Nephron progenitor cell (in vitro differentiated cells): ENCODE data around the gene FAM180A.

ENCODE experiments used
- DNase-seq: peaks from one replicate; pipeline ENCODE4 v3.0.0; 2021
- H3K27ac Mint-ChIP-seq: 2 replicates; pipeline ENCODE4 v1.8.0; 2021; ENCODE audit warnings: mild to moderate bottlenecking, moderate library complexity, mixed read lengths
- H3K27me3 Mint-ChIP-seq: 2 replicates; pipeline ENCODE4 v1.8.0; 2021; ENCODE audit warnings: mild to moderate bottlenecking, low read depth, mixed read lengths; ENCODE audit not compliant: poor library complexity
- H3K36me3 Mint-ChIP-seq: 2 replicates; pipeline ENCODE4 v1.8.0; 2021; ENCODE audit warnings: low read depth, mixed read lengths
- H3K4me1 Mint-ChIP-seq: 2 replicates; pipeline ENCODE4 v1.8.0; 2021; ENCODE audit warnings: mixed read lengths
- H3K4me3 Mint-ChIP-seq: 2 replicates; pipeline ENCODE4 v1.8.0; 2021; ENCODE audit warnings: mild to moderate bottlenecking, moderate library complexity, mixed read lengths
- H3K9me3 Mint-ChIP-seq: 2 replicates; pipeline ENCODE4 v1.8.0; 2021; ENCODE audit warnings: mild to moderate bottlenecking, moderate library complexity, mixed read lengths
- CTCF ChIP-seq: fragments of 200-600 bp; sonication (generic); IDR thresholded peaks from 2 replicates; pipeline ENCODE4 v1.5.0; 2021; ENCODE audit warnings: antibody characterized with exemption

Gene FAM180A

GRCh38 chr7:135748770-135749169 lies at the start of gene FAM180A:
Gene FAM180A (minus strand): TSS chr7:135748813. CDS start chr7:135748580, 233 bp downstream.
- no peak for DNase-seq
- H3K27me3 Mint-ChIP-seq: peaks cover 3% of the 10 kb centered on the region
- no peak within 1 kb of the TSS for H3K4me3 Mint-ChIP-seq
- no peak for TF ChIP-seq CTCF
- H3K36me3 Mint-ChIP-seq: no peaks in the 10 kb centered on the region
- H3K9me3 Mint-ChIP-seq: no peaks in the 10 kb centered on the region
- H3K4me1 Mint-ChIP-seq: peaks cover 22% of the 10 kb centered on the region
- H3K27ac Mint-ChIP-seq: no peak within 1 kb of the TSS

- H3K27me3 Mint-ChIP-seq: peaks cover 4% of the 10 kb centered on the region
- no peak overlapping the region for H3K27ac Mint-ChIP-seq
- H3K36me3 Mint-ChIP-seq: no peaks in the 10 kb centered on the region
- peaks cover 14% of the 10 kb centered on the region for H3K9me3 Mint-ChIP-seq
- peaks cover 28% of the 10 kb centered on the region for H3K4me1 Mint-ChIP-seq
- TF ChIP-seq CTCF: no peak
- H3K4me3 Mint-ChIP-seq: no peak overlapping the region
- DNase-seq: no peak
Measured at GRCh38 chr7:135798095-135798494, 49.5 kb upstream of the FAM180A start.

GRCh38 chr7:135795846-135796570 lies 47.4 kb upstream of the FAM180A start:
- Mint-ChIP-seq H3K36me3 (no peaks in the 10 kb centered on the region), H3K27me3 (peaks cover 4% of the 10 kb centered on the region), H3K4me3 (no peak overlapping the region), H3K9me3 (peaks cover 15% of the 10 kb centered on the region), H3K27ac (no peak overlapping the region), H3K4me1 (peaks cover 7% of the 10 kb centered on the region)
- no peak for TF ChIP-seq CTCF
- DNase-seq: no peak

- H3K36me3 Mint-ChIP-seq: no peaks in the 10 kb centered on the region
- TF ChIP-seq CTCF: no peak
- H3K9me3 Mint-ChIP-seq: peaks cover 15% of the 10 kb centered on the region
- peaks cover 1% of the 10 kb centered on the region for H3K27me3 Mint-ChIP-seq
- peaks cover 13% of the 10 kb centered on the region for H3K4me1 Mint-ChIP-seq
- no peak overlapping the region for H3K27ac Mint-ChIP-seq
- H3K4me3 Mint-ChIP-seq: no peak overlapping the region
- DNase-seq: no peak
Measured at GRCh38 chr7:135793841-135794240, 45.2 kb upstream of the FAM180A start.

- no peak for DNase-seq
- H3K9me3 Mint-ChIP-seq: peaks cover 15% of the 10 kb centered on the region
- H3K4me1 Mint-ChIP-seq: peaks cover 13% of the 10 kb centered on the region
- TF ChIP-seq CTCF: no peak
- no peaks in the 10 kb centered on the region for H3K36me3 Mint-ChIP-seq
- no peak overlapping the region for H3K4me3 Mint-ChIP-seq
- no peak overlapping the region for H3K27ac Mint-ChIP-seq
- peaks cover 6% of the 10 kb centered on the region for H3K27me3 Mint-ChIP-seq
Measured at GRCh38 chr7:135792866-135793265, 44.3 kb upstream of the FAM180A start.

- Mint-ChIP-seq H3K4me3 (no peak overlapping the region), H3K4me1 (peaks cover 13% of the 10 kb centered on the region), H3K9me3 (peaks cover 15% of the 10 kb centered on the region), H3K36me3 (no peaks in the 10 kb centered on the region), H3K27ac (no peak overlapping the region), H3K27me3 (peaks cover 6% of the 10 kb centered on the region)
- DNase-seq: no peak
- no peak for TF ChIP-seq CTCF
Measured at GRCh38 chr7:135792363-135792668, 43.7 kb upstream of the FAM180A start.
